AG04449 (cell line): ENCODE results near the gene FGF19.
"Not testable (repeated sequence)": the region's sequence is repeated elsewhere in the genome, so short reads cannot be mapped to it uniquely, and the experiment has no call there.

ENCODE experiments used
- CTCF ChIA-PET: fragments of 350-600 bp; formaldehyde crosslinking; extraction: SDS; loops from one replicate; lab custom pipeline; 2021; ENCODE audit warnings: antibody characterized with exemption; lab: Yijun Ruan, JAX
- POLR2A ChIA-PET: fragments of 400-600, 350-600 bp; formaldehyde crosslinking; extraction: SDS; loops from one replicate; lab custom pipeline; 2020; ENCODE audit warnings: antibody characterized with exemption, inconsistent platforms; lab: Yijun Ruan, JAX
- DNase-seq: peaks from one replicate; pipeline ENCODE4 v3.0.0-alpha.2; 2010; ENCODE audit warnings: low read depth, low spot score
- H3K4me3 ChIP-seq: 2 replicates; pipeline ENCODE4 v1.5.1; 2011; ENCODE audit warnings: low read depth, mild to moderate bottlenecking, control low read depth, low read length
- TF ChIP-seq, protein P1 (sequence below): IDR thresholded peaks from one replicate; pipeline ENCODE4 v1.5.1; 2011; ENCODE audit warnings: mild to moderate bottlenecking, moderate library complexity, low read length, control low read depth, inconsistent platforms; ENCODE audit not compliant: insufficient read depth; ENCODE audit errors: missing control alignments

FGF19 gene

DNA sequence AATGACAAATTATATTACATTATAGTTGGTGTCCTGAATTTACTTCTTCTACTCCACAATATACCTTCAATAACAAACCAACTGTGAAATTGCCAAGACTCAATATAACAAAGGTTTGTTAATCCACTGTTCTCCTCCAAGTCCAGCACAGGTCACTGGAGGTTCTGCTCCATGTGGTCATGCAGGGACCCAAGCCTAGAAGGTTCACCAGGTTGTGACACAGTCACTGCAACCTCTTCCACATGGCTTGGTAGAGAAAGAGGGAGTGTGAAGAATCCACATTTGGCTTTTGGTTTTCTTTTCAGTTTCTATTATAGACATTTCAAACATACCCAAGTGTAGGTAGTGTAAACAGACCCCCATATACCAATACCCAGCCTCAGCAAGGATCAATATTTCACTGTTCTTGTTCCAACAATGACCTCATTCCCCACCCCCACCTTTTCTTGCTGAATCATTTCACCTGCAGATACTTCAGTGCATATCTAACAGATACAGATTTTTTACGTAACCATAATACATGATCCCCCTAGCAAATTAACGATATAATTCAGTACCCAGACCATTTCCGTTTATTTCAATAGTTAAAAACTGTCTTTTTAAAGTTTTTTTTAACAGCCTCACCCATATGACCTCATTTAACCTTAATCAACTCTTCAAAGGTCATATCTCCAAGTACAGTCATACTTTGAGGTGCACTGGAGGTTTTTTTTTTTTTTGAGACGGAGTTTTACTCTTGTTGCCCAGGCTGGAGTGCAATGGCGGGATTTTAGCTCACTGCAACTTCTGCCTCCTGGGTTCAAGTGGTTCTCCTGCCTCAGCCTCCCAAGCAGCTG, 14.1 kb downstream of the FGF19 start:
- TF ChIP-seq, protein P1, sequence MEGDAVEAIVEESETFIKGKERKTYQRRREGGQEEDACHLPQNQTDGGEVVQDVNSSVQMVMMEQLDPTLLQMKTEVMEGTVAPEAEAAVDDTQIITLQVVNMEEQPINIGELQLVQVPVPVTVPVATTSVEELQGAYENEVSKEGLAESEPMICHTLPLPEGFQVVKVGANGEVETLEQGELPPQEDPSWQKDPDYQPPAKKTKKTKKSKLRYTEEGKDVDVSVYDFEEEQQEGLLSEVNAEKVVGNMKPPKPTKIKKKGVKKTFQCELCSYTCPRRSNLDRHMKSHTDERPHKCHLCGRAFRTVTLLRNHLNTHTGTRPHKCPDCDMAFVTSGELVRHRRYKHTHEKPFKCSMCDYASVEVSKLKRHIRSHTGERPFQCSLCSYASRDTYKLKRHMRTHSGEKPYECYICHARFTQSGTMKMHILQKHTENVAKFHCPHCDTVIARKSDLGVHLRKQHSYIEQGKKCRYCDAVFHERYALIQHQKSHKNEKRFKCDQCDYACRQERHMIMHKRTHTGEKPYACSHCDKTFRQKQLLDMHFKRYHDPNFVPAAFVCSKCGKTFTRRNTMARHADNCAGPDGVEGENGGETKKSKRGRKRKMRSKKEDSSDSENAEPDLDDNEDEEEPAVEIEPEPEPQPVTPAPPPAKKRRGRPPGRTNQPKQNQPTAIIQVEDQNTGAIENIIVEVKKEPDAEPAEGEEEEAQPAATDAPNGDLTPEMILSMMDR, result no peak
- DNase-seq, result no peak
- no peak overlapping the region for H3K4me3 ChIP-seq
- ChIA-PET POLR2A (no interaction called here), CTCF (interaction anchor here (1.1 to 2.0 kb wide), 2 partner anchors 221 to 507 kb away, joined by 3 to 7 read pairs; no protein-coding TSS in a partner anchor)

DNA sequence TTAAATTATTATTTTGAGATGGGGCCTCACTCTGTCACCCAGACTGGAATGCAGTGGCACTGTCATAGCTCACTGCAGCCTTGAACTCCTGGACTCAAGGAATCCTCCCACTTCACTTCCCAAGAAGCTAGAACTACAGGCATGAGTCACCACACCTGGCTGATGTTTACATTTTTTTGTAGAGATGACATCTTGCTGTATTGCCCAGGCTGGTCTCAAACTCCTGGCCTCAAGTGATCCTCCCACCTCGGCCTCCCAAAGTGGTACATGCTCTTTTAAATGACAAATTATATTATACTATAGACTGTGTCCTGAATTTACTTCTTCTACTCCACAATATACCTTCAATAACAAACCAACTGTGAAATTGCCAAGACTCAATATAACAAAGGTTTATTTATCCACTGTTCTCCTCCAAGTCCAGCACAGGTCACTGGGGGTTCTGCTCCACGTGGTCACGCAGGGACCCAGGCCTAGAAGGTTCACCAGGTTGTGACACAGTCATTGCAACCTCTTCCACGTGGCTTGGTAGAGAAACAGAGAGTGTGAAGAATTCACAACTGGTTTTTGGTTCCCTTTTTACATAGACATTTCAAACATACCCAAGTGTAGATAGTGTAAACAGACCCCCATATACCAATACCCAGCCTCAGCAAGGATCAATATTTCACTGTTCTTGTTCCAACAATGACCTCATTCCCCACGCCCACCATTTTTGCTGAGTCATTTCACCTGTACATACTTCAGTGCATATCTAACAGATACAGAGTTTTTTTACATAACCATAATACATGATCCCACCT, 15.7 kb downstream of the FGF19 start:
- H3K4me3 ChIP-seq, POLR2A ChIA-PET, CTCF ChIA-PET, DNase-seq: not testable (repeated sequence)

DNA sequence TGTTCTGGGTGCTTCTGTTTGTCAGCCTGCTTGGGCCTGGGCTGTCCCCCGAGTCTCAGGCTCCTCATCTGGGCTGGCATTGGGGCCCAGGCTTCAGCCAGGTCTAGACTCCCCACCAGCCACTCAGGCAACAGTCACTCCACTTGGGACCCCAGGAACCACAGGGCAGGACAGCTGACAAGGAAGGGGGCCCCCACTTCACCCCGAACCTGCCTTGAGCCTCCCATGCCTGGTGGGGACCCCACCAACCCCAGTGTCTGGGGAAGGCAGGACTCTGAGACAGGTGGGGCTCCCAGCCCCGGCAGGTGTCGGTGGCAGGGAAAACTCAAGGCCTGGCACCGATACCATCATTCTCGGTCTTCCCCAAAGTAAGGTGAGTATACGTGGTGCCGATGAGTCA, 17.0 kb downstream of the FGF19 start:
- ChIA-PET CTCF (interaction anchor here (0.6 to 3.4 kb wide), 9 partner anchors 9 to 511 kb away, joined by 3 to 13 read pairs (median 5); partner anchors contain the start of gene LTO1), POLR2A (no interaction called here)
- DNase-seq, result no peak
- TF ChIP-seq, protein P1, result no peak
- no peak overlapping the region for H3K4me3 ChIP-seq

DNA sequence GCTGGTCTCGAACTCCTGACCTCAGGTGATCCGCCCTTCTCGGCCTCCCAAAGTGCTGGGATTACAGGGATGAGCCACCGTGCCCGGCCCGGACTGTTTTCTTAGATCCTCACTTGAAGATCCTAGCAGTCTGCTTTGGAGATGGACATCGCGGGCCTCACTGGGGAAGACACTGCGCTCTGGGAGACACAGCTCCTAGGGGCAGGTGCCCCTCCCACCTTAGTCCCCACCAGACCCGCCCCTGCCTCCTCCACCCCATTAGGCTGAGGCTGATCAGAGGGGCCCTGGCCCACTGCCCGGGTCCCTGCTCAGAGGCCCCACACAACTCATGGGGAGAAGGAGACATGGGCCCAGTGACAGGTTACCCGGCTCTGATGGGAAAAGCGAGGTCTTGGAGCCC, 17.4 kb downstream of the FGF19 start:
- CTCF ChIA-PET, result interaction anchor here (0.6 to 3.4 kb wide), 17 partner anchors 10 to 522 kb away, joined by 3 to 13 read pairs (median 4); partner anchors contain the start of gene LTO1
- no peak for DNase-seq
- H3K4me3 ChIP-seq, result no peak overlapping the region
- TF ChIP-seq, protein P1, result no peak
- POLR2A ChIA-PET, result no interaction called here

DNA sequence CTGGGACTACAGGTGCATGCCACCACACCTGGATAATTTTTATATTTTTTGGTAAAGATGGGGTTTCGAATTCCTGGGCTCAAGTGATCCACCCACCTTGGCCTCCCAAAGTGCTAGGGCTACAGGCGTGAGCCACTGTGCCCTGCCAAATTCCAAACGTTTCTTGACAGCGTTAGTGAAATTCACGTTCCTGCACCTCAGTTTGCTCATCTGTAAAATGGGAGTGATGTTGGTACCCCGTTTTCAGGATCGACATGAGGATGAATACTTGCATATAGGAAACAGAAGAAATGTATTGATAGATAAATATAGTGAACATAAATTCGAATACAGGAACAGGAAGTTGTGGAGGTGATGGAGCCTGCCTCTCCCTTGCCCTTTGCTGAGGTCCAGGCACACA, 18.5 kb downstream of the FGF19 start:
- CTCF ChIA-PET, result interaction anchor here (0.7 to 3.4 kb wide), 17 partner anchors 10 to 584 kb away, joined by 3 to 13 read pairs (median 4); partner anchors contain the start of gene LTO1
- no peak for DNase-seq
- POLR2A ChIA-PET, result no interaction called here
- no peak overlapping the region for H3K4me3 ChIP-seq
- TF ChIP-seq, protein P1, result no peak

DNA sequence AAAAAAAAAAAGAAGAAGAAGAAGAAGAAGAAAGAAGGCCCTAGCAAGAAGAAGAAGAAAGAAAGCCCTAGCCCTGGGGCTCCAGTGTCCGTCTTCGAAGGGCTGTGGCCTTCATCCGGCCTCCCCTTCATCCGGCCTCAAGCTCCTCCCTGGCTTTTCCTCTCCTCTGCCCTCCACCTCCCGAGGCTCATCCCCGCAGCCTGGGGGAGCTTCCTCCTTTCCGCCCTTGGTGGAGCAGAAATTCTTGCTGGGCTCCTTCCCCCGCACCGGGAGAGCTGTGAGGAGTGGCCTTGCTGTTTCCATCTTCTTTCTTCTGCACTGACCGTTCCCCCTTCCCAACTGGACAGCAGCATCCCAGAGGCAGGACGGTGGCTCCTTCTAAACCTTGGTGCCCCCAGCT, 19.2 kb downstream of the FGF19 start:
- DNase-seq, result no peak
- TF ChIP-seq, protein P1, result no peak
- no peak overlapping the region for H3K4me3 ChIP-seq
- ChIA-PET POLR2A (no interaction called here), CTCF (interaction anchor here (0.8 to 3.4 kb wide), 9 partner anchors 9 to 514 kb away, joined by 3 to 13 read pairs (median 5); partner anchors contain the start of gene LTO1)
